Skin epidermis (tissue), 12 donors: ENCODE data around the gene CEP63.

Experiments
- H3K27ac ChIP-seq, 21 experiments: fragments of 200-600 bp; sonication (generic) in 11 of 21; one replicate each; pipeline ENCODE4 v1.5.0; 2020; ENCODE audit warnings: mild to moderate bottlenecking in 3 of 21, inconsistent platforms in 2 of 21, moderate library complexity in 2 of 21
- H3K4me3 ChIP-seq, 7 experiments: fragments of 200-600 bp; sonication (generic) in 2 of 7; one replicate each; pipeline ENCODE4 v1.5.0; 2020; ENCODE audit warnings: inconsistent platforms in 2 of 7, mild to moderate bottlenecking in 2 of 7, moderate library complexity in 1 of 7

CEP63 gene

GRCh38 chr3:134603480-134603879 lies 117.6 kb downstream of the CEP63 start:
- Histone ChIP-seq H3K27ac (no peak overlapping the region), H3K4me3 (no peak overlapping the region)

- H3K4me3 ChIP-seq, result no peak overlapping the region
These were observed 118.1 kb downstream of the CEP63 start for GRCh38 chr3:134603956-134604355.

GRCh38 chr3:134605556-134605955 lies 119.7 kb downstream of the CEP63 start:
- no peak overlapping the region for H3K4me3 ChIP-seq
- H3K27ac ChIP-seq, result no peak overlapping the region

More at GRCh38 chr3:134603956-134604355, 118.1 kb downstream of the CEP63 start:
- no peak overlapping the region for H3K27ac ChIP-seq

- Histone ChIP-seq H3K27ac (peak overlapping the region in 2 of 21 experiments; percentile 24 to 31), H3K4me3 (no peak overlapping the region)
These were observed 120.5 kb downstream of the CEP63 start for GRCh38 chr3:134606033-134607025.

- peak overlapping the region in 1 of 21 experiments; percentile 3 for H3K27ac ChIP-seq
- no peak overlapping the region for H3K4me3 ChIP-seq
These were observed 121.5 kb downstream of the CEP63 start for GRCh38 chr3:134607054-134608022.

GRCh38 chr3:134608023-134608770 lies 122.3 kb downstream of the CEP63 start:
- Histone ChIP-seq H3K27ac (peak overlapping the region in 1 of 21 experiments; percentile 3), H3K4me3 (no peak overlapping the region)

GRCh38 chr3:134608771-134609435 lies 123.0 kb downstream of the CEP63 start:
- no peak overlapping the region for H3K27ac ChIP-seq
- H3K4me3 ChIP-seq, result no peak overlapping the region

- Histone ChIP-seq H3K27ac (no peak overlapping the region), H3K4me3 (no peak overlapping the region)
These were observed 124.1 kb downstream of the CEP63 start for GRCh38 chr3:134609821-134610431.

GRCh38 chr3:134610432-134611385 lies 124.9 kb downstream of the CEP63 start:
- H3K4me3 ChIP-seq, result no peak overlapping the region
- no peak overlapping the region for H3K27ac ChIP-seq

- Histone ChIP-seq H3K27ac (no peak overlapping the region), H3K4me3 (no peak overlapping the region)
These were observed 125.7 kb downstream of the CEP63 start for GRCh38 chr3:134611516-134611915.

- H3K4me3 ChIP-seq, result no peak overlapping the region
- H3K27ac ChIP-seq, result no peak overlapping the region
These were observed 127.2 kb downstream of the CEP63 start for GRCh38 chr3:134613006-134613520.

- no peak overlapping the region for H3K27ac ChIP-seq
- no peak overlapping the region for H3K4me3 ChIP-seq
These were observed 129.1 kb downstream of the CEP63 start for GRCh38 chr3:134614955-134615354.

GRCh38 chr3:134615743-134616142 lies 129.9 kb downstream of the CEP63 start:
- Histone ChIP-seq H3K27ac (no peak overlapping the region), H3K4me3 (no peak overlapping the region)

GRCh38 chr3:134617608-134618477 lies 132.0 kb downstream of the CEP63 start:
- no peak overlapping the region for H3K4me3 ChIP-seq
- H3K27ac ChIP-seq, result no peak overlapping the region

- Histone ChIP-seq H3K4me3 (no peak overlapping the region), H3K27ac (no peak overlapping the region)
These were observed 132.8 kb downstream of the CEP63 start for GRCh38 chr3:134618478-134619300.

GRCh38 chr3:134619301-134619615 lies 133.4 kb downstream of the CEP63 start:
- Histone ChIP-seq H3K27ac (no peak overlapping the region), H3K4me3 (no peak overlapping the region)
